Activated naive CD4-positive, alpha-beta T cell treated with anti-CD3 and anti-CD28 coated beads for 36 hours (primary cell): Measurements from ENCODE around the gene SYNPO2. TPM values are rescaled to one million over a fixed set of nuclear protein-coding genes. Genes with fewer than 3 reads are reported as not detected.

Experiments used
- CTCF ChIA-PET: fragments of 350-600 bp; sonication (Branson Sonifier 250); formaldehyde crosslinking; loops from one replicate; lab custom pipeline; 2021; ENCODE audit warnings: antibody characterized with exemption; lab: Charles Lee
- DNase-seq: peaks from one replicate; pipeline ENCODE4 v3.0.0-alpha.2; 2020
- H3K27ac Mint-ChIP-seq: one replicate; pipeline ENCODE4 v1.8.0; 2021; ENCODE audit warnings: mild to moderate bottlenecking, mixed read lengths
- H3K27me3 Mint-ChIP-seq: one replicate; pipeline ENCODE4 v1.8.0; 2021; ENCODE audit warnings: low read depth, mixed read lengths
- H3K36me3 Mint-ChIP-seq: one replicate; pipeline ENCODE4 v1.8.0; 2021; ENCODE audit warnings: low read depth, mixed read lengths
- H3K4me1 Mint-ChIP-seq: one replicate; pipeline ENCODE4 v1.8.0; 2021; ENCODE audit warnings: low read depth, mixed read lengths
- H3K4me3 Mint-ChIP-seq: one replicate; pipeline ENCODE4 v1.8.0; 2021; ENCODE audit warnings: mild to moderate bottlenecking, moderate library complexity, mixed read lengths
- H3K9me3 Mint-ChIP-seq: one replicate; pipeline ENCODE4 v1.8.0; 2021; ENCODE audit warnings: mixed read lengths
- intact Hi-C: fragments of 100-400 bp; cut with micrococcal nuclease; formaldehyde crosslinking; loops from one replicate; pipeline ENCODE4 v1.15.1; 2023
- total RNA-seq, 2 experiments: library from RNA; stranded (reverse); gene quantifications; one replicate each; pipeline ENCODE4 v1.2.3, GENCODE V29; 2021

Gene SYNPO2
- total RNA-seq, 2 experiments from 2014 or later = 0.14 TPM; not detected in 1

DNA sequence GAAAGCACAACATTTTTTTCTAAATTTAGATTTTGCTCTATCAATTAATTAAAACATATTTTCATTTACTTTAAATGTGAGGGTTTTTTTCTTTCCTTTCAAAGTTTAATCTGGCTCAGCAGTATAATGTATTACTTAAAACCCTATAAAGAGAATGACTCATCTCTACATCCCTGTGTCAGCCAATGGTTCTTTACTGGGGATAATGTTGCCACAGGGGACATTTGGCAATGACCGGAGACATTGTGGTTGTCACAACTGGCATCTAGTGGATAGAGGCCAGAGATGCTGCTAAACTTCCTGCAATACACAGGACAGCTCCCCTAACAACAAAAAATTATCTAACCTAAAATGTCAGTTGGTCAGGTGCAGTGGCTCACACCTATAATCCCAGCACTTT lies 53.8 kb downstream of the SYNPO2 start:
- Mint-ChIP-seq H3K27ac (no peak overlapping the region), H3K27me3 (peaks cover 4% of the 10 kb centered on the region), H3K36me3 (no peaks in the 10 kb centered on the region), H3K4me3 (no peak overlapping the region), H3K4me1 (no peaks in the 10 kb centered on the region), H3K9me3 (no peaks in the 10 kb centered on the region)
- CTCF ChIA-PET = interaction anchor here (0.7 kb wide), 1 partner anchor 41 kb away, joined by 3 read pairs; no protein-coding TSS in a partner anchor
- no peak for DNase-seq
- intact Hi-C loops = no loop called here

DNA sequence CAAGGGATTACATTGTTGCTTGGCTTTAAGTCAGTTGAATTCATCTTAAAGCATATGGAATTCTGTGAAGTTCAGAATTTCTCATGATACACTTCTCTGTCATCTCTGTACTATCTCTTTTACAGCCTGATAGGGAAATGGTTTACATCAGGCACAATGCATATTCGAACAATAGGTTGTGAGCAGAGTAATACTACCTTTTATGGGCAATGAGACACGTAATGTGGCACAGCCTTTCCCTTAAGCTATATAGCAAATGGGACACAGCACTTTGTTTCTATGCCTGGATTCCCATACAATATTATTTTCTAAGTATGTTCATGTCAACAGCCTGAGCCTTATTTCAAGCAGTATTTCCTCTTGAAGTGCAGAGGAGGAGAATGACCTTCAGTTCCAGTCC lies 58.4 kb downstream of the SYNPO2 start:
- Mint-ChIP-seq H3K4me3 (no peak overlapping the region), H3K27ac (no peak overlapping the region), H3K4me1 (no peaks in the 10 kb centered on the region), H3K27me3 (peaks cover 3% of the 10 kb centered on the region), H3K36me3 (no peaks in the 10 kb centered on the region), H3K9me3 (no peaks in the 10 kb centered on the region)
- no peak for DNase-seq
- CTCF ChIA-PET = no interaction called here
- intact Hi-C loops = no loop called here

DNA sequence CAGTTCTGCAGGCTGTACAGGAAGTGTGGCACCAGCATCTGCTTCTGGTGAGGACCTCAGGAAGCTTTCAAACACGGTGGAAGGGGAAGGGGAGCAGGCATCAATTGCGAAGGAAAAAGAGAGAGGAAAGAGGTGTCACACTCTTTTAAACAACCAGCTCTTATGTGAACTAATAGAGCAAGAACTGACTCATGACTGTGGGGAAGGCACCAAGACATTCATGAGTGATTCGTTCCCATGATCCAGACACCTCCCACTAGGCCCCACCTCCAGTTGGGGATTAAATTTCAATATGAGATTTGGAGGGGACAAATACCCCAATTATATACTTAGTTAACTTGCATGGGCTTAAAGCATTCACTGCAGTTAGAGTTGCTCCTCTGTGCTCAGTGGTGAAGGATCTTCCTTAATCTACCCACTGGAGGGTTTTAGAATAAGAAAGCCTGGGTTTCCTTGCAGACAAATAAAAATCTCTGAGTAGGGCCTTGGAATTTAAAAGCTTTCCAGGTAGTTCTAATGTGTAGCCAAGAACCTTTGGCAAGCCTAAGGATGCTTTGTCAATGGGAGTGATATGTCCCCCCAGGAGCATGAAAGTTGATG lies 60.0 kb downstream of the SYNPO2 start:
- peaks cover 3% of the 10 kb centered on the region for H3K27me3 Mint-ChIP-seq
- no peaks in the 10 kb centered on the region for H3K4me1 Mint-ChIP-seq
- no peak for DNase-seq
- intact Hi-C loops = no loop called here
- H3K36me3 Mint-ChIP-seq = no peaks in the 10 kb centered on the region
- H3K27ac Mint-ChIP-seq = no peak overlapping the region
- CTCF ChIA-PET = no interaction called here
- H3K4me3 Mint-ChIP-seq = no peak overlapping the region
- no peaks in the 10 kb centered on the region for H3K9me3 Mint-ChIP-seq

DNA sequence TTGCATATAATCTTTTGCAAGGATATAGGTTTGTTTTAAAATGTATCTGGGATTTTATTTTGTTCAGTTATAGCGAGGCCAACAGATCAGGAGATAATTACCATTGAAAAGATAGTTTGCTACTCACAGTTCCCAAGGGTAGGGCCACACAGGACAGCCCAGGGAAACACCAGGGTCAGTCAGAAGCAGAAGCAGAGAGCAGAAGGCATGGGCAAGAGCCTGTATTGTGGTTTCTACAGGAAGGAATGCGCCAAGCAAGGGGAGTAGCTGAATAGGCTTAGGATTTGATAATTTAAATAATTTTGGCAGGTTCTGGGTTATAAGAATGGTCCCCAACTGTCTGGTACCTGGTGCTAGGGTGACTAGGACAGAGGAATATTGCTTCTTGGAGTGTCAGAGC lies 61.6 kb downstream of the SYNPO2 start:
- DNase-seq = no peak
- no peak overlapping the region for H3K4me3 Mint-ChIP-seq
- H3K27ac Mint-ChIP-seq = no peak overlapping the region
- no peaks in the 10 kb centered on the region for H3K4me1 Mint-ChIP-seq
- CTCF ChIA-PET = no interaction called here
- peaks cover 3% of the 10 kb centered on the region for H3K27me3 Mint-ChIP-seq
- intact Hi-C loops = no loop called here
- H3K9me3 Mint-ChIP-seq = no peaks in the 10 kb centered on the region
- H3K36me3 Mint-ChIP-seq = no peaks in the 10 kb centered on the region

DNA sequence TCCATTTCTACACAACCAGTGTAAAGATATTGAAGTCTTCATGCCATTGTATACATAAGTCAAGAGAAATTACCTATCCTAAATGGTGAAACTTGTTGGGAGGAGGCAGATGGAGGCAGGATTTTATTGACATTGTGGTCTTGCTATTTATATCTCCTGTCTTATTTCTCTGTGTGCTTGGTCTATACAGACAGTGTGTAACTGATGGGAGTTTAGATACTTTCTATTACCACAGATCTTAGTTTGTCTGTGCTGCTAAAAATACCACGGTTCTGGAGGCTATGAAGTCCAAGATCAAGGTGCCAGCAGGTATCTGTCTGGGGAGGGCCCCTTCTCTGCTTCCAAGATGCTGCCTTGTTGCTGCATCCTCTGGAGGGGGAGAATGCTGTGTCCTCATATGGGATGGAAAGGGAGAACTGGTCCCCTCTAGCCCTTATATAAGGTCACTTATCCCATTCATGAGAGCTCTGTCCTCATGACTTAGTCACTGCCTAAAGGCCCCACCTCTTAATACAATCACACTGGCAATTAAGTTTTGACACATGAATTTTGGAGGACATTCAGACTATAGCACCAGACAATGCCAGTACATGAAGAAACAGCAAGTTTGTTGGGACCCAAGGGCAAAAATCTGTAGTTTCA lies 62.4 kb downstream of the SYNPO2 start:
- H3K27me3 Mint-ChIP-seq = peaks cover 3% of the 10 kb centered on the region
- CTCF ChIA-PET = no interaction called here
- DNase-seq = no peak
- no peak overlapping the region for H3K27ac Mint-ChIP-seq
- no peak overlapping the region for H3K4me3 Mint-ChIP-seq
- H3K36me3 Mint-ChIP-seq = no peaks in the 10 kb centered on the region
- intact Hi-C loops = no loop called here
- no peaks in the 10 kb centered on the region for H3K9me3 Mint-ChIP-seq
- H3K4me1 Mint-ChIP-seq = no peaks in the 10 kb centered on the region

DNA sequence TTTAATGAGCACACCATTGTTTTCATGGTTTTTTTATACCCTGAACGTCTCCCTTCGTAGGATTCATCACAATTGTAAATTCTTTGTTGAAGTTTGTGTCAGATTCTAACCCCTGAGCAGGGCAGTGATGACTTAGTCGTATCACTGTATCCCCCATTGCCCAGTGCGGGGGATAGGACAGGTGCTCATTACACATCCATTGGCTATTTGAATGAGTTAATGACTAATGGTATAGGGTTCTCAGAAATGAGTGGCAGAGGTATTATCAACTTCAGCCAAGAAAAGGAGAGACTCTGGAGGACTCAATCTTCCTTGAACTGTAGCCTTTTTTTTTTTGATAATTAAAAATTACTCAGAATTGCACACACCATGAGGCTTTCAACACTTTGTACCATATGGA lies 64.6 kb downstream of the SYNPO2 start:
- no peaks in the 10 kb centered on the region for H3K27me3 Mint-ChIP-seq
- intact Hi-C loops = no loop called here
- H3K36me3 Mint-ChIP-seq = no peaks in the 10 kb centered on the region
- no peaks in the 10 kb centered on the region for H3K9me3 Mint-ChIP-seq
- H3K4me1 Mint-ChIP-seq = no peaks in the 10 kb centered on the region
- no peak overlapping the region for H3K27ac Mint-ChIP-seq
- CTCF ChIA-PET = interaction anchor here (1.0 kb wide), 1 partner anchor 182 kb away, joined by 3 read pairs; no protein-coding TSS in a partner anchor
- DNase-seq = no peak
- no peak overlapping the region for H3K4me3 Mint-ChIP-seq

DNA sequence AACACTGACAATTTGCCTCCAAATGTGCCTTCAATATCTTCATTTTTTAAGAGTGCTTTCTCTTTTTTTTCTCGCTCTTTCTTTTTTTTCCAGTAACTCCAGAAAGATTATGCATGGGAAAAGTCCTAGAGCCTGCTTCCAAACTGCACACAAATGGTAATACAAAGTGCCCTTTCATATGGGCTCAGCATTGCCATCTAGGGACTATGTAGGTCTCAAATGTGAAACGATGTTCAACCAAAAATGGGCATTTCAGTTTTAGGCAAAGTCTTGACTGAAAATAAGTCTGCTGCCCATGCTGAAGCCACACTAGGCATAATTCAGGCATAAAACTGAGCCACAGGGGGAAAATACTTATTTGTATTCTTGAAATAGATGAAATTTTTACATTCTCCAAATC lies 65.6 kb downstream of the SYNPO2 start:
- Mint-ChIP-seq H3K9me3 (no peaks in the 10 kb centered on the region), H3K4me3 (no peak overlapping the region), H3K27ac (no peak overlapping the region), H3K36me3 (no peaks in the 10 kb centered on the region), H3K27me3 (no peaks in the 10 kb centered on the region), H3K4me1 (no peaks in the 10 kb centered on the region)
- no peak for DNase-seq
- intact Hi-C loops = no loop called here
- CTCF ChIA-PET = interaction anchor here (0.6 to 1.0 kb wide), 2 partner anchors 183 to 1091 kb away, joined by 3 read pairs; no protein-coding TSS in a partner anchor

DNA sequence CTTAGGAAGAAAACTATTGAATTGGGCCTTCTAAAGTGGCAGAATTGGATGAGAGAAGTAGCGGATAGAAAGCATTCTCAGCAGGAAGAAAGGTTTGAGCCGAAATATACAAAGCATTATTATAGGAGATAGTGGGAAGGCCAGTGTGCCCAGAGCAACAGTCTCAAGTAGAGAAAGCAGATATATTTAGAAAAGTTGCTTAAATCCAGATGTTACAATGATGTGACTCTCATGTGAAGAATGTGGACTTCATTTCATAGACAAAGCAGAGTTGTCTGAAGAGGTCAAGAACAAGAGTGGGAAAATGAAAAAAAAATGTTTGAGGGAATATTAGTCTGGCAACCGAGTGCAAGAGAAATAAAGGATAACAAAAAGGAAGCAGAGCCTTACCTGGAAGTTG lies 66.9 kb downstream of the SYNPO2 start:
- Mint-ChIP-seq H3K27me3 (no peaks in the 10 kb centered on the region), H3K9me3 (no peaks in the 10 kb centered on the region), H3K4me1 (no peaks in the 10 kb centered on the region), H3K27ac (no peak overlapping the region), H3K4me3 (no peak overlapping the region), H3K36me3 (no peaks in the 10 kb centered on the region)
- no peak for DNase-seq
- intact Hi-C loops = no loop called here
- CTCF ChIA-PET = no interaction called here

DNA sequence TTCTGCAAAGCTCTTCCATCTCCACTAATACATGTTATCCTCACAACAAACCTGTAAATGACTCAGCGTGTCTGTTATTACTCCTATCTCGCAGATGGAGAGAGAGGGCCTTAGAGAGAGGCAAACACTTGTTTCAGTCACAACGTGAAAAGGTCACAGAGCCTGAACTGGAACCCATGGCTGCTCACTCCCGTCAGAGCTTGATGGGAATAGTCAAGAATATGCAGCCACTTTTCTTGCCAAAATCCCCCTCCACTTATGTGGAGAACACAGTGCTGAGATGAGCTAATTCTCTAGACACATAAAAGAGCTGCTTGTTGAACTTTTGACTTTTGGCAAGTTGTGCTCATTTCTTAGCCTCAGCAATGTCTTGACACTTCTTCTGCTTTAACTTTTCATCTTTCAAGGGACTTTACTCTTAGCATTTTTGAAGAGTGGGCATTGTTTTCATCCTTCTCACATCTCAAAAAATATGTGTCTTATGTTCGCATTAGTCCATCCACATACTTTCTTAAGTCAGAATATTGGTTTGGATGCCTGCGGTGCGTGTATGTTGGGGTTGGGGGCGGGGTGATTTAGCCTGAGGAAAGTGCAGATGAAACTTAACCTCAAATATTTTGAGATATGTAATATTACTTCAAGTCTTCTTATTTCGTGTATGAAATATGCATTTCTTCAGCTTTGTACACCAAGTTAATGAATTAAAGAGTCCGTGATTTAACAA lies 69.2 kb downstream of the SYNPO2 start:
- intact Hi-C loops = no loop called here
- Mint-ChIP-seq H3K4me1 (no peaks in the 10 kb centered on the region), H3K4me3 (no peak overlapping the region), H3K27ac (no peak overlapping the region), H3K9me3 (no peaks in the 10 kb centered on the region), H3K27me3 (no peaks in the 10 kb centered on the region), H3K36me3 (no peaks in the 10 kb centered on the region)
- DNase-seq = no peak
- CTCF ChIA-PET = no interaction called here

DNA sequence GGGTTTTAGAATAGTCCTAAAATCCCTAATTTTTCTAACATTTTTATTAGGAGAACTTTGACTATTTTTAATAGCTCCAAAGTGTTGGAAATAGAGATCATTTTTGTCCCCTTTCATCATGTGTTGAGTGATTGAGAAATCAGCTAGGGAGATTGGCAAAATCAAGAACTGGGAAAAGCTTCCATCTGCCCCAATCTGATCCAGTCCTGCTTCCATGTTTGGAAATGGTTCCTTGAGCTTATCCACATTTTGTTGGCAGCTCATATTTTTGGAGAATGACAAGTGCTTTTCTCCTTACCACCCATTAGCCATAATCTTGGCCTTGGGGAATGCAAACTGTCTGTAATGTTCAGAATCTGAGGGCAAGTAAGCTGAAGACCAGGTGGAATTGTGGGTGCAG lies 73.9 kb downstream of the SYNPO2 start:
- Mint-ChIP-seq H3K9me3 (no peaks in the 10 kb centered on the region), H3K4me3 (no peak overlapping the region), H3K27me3 (no peaks in the 10 kb centered on the region), H3K27ac (no peak overlapping the region), H3K4me1 (no peaks in the 10 kb centered on the region), H3K36me3 (no peaks in the 10 kb centered on the region)
- intact Hi-C loops = no loop called here
- CTCF ChIA-PET = interaction anchor here (0.7 to 1.4 kb wide), 2 partner anchors 9 to 76 kb away, joined by 3 read pairs; no protein-coding TSS in a partner anchor
- DNase-seq = no peak

DNA sequence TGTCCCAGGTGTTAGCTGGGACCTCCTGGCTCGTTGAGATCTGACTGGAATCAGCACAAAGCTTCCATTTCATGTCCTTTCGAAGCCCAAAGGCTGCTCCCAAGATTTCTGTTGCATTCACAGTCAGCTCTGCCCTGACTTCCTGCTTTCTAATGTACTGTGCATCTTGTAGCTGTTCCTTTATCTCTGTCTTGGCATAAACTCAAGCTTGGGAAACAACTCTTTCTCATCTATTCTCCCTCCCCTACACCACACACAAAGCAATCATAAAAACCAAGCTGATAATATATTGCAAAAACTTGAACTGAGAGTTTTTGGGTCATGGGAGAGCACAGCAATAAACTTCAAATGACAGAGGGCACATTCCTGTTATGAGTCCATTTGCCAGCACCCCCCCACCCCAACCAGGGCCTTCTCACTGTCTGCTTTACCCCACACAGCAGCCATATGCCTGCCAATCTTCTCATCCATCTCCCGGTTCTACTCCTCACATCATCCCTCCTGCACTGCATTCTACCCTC lies 76.3 kb downstream of the SYNPO2 start:
- peaks cover 7% of the 10 kb centered on the region for H3K4me1 Mint-ChIP-seq
- no peaks in the 10 kb centered on the region for H3K36me3 Mint-ChIP-seq
- intact Hi-C loops = loop anchor here (5.0 kb wide), 1 partner anchor 423 kb away; no protein-coding TSS in a partner anchor
- H3K4me3 Mint-ChIP-seq = no peak overlapping the region
- CTCF ChIA-PET = interaction anchor here (1.9 kb wide), 1 partner anchor 16 kb away, joined by 5 read pairs; no protein-coding TSS in a partner anchor
- H3K27ac Mint-ChIP-seq = no peak overlapping the region
- no peaks in the 10 kb centered on the region for H3K27me3 Mint-ChIP-seq
- DNase-seq = no peak
- no peaks in the 10 kb centered on the region for H3K9me3 Mint-ChIP-seq

DNA sequence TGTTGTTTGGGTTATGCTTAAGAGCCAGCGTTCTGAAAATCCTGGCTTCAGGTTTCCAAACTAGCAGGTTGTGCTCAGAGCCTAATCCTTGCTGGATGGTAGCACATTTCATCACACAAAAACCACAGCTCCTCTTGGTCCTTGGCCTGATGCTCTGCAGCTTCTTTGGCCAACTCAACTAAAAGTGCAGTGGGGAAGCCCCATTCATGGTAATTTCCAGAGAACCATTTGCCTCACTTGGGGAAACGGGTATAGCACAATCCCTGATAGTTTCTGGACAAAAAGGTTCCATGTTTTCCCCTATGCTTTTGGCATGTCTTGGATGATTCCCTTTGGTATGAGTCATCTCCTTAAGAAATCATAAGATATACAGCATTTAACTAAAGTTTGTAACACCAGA lies 78.7 kb downstream of the SYNPO2 start:
- intact Hi-C loops = loop anchor here (5.0 kb wide), 1 partner anchor 425 kb away; no protein-coding TSS in a partner anchor
- no peak for DNase-seq
- Mint-ChIP-seq H3K27ac (no peak overlapping the region), H3K36me3 (no peaks in the 10 kb centered on the region), H3K4me1 (peaks cover 7% of the 10 kb centered on the region), H3K9me3 (no peaks in the 10 kb centered on the region), H3K4me3 (no peak overlapping the region), H3K27me3 (no peaks in the 10 kb centered on the region)
- CTCF ChIA-PET = interaction anchor here (0.6 to 0.9 kb wide), 2 partner anchors 47 to 79 kb away, joined by 3 read pairs; partner anchors contain the start of gene SYNPO2
